Mucosa of rectum (tissue), 2 donors: Measurements from ENCODE around the gene PTPRQ.

Experiments used
- H3K27ac ChIP-seq, 2 donors: one replicate each; pipeline ENCODE4 v1.7.0; 2013; ENCODE audit warnings: inconsistent platforms in 2 of 2, low read depth in 2 of 2, low read length in 2 of 2
- H3K27me3 ChIP-seq, 2 donors: one replicate each; pipeline ENCODE4 v1.7.0; 2013; ENCODE audit warnings: low read length in 2 of 2; ENCODE audit not compliant: control insufficient read depth in 2 of 2, insufficient read depth in 2 of 2
- H3K36me3 ChIP-seq, 2 donors: one replicate each; pipeline ENCODE4 v1.7.0; 2013; ENCODE audit warnings: low read length in 2 of 2; ENCODE audit not compliant: control insufficient read depth in 2 of 2, insufficient read depth in 2 of 2
- H3K4me1 ChIP-seq, 2 donors: one replicate each; pipeline ENCODE4 v1.7.0; 2013; ENCODE audit warnings: low read length in 2 of 2, mild to moderate bottlenecking in 1 of 2; ENCODE audit not compliant: control insufficient read depth in 2 of 2, insufficient read depth in 2 of 2
- H3K4me3 ChIP-seq, 2 donors: one replicate each; pipeline ENCODE4 v1.7.0; 2013; ENCODE audit warnings: low read length in 2 of 2
- H3K9ac ChIP-seq, 2 donors: one replicate each; pipeline ENCODE4 v1.7.0; 2013; ENCODE audit warnings: low read length in 2 of 2, low read depth in 1 of 2, mild to moderate bottlenecking in 1 of 2
- H3K9me3 ChIP-seq, 2 donors: one replicate each; pipeline ENCODE4 v1.7.0; 2013; ENCODE audit warnings: low read length in 2 of 2; ENCODE audit not compliant: control insufficient read depth in 2 of 2
- donor health status: healthy.
- donor health status: Normal muscosa, but diverticular disease.

PTPRQ gene

DNA sequence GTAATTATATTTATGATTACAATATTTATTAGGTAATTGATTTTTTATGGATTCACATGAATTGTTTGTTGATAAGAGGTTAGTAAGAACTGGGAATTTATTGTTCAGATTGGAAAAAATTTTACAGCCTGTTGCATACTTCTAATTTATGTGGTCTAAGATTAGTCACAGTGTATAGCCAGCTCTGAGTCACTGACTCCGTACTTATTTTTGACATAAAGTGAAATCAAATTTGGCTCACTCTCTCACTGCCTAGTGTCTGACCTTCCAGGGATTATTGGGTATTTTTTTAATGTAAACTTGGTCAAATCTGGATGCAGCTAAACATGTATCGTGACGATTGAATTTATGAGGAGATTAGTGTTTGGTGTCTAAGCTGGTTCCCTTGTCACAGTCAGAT, 109.3 kb downstream of the PTPRQ start:
- H3K9me3 ChIP-seq, result no peaks in the 10 kb centered on the region
- H3K36me3 ChIP-seq, result no peaks in the 10 kb centered on the region
- H3K4me1 ChIP-seq, result no peaks in the 10 kb centered on the region
- no peak overlapping the region for H3K27ac ChIP-seq
- H3K4me3 ChIP-seq, result no peak overlapping the region
- no peak overlapping the region for H3K9ac ChIP-seq
- no peaks in the 10 kb centered on the region for H3K27me3 ChIP-seq

DNA sequence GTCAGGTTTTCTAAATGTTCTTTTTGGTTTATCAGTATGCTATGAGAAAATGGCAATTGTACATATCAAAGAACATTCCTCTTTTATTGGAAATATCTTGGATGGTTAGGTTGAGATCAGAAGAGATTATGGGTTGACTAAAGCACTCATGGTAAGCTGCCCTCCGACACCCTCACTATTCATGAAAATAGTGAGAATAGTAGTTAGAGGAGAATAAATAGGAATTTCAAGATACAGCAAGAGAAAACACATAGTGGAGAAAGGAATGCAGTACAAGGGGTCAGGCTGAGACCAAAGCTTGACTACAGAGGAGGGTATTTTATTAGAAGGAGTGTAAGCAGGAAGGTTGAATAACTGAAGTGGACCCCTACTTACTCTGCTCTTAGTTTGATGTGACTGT, 112.5 kb downstream of the PTPRQ start:
- no peak overlapping the region for H3K4me3 ChIP-seq
- no peak overlapping the region for H3K9ac ChIP-seq
- no peaks in the 10 kb centered on the region for H3K27me3 ChIP-seq
- H3K27ac ChIP-seq, result no peak overlapping the region
- no peaks in the 10 kb centered on the region for H3K9me3 ChIP-seq
- no peaks in the 10 kb centered on the region for H3K36me3 ChIP-seq
- no peaks in the 10 kb centered on the region for H3K4me1 ChIP-seq

DNA sequence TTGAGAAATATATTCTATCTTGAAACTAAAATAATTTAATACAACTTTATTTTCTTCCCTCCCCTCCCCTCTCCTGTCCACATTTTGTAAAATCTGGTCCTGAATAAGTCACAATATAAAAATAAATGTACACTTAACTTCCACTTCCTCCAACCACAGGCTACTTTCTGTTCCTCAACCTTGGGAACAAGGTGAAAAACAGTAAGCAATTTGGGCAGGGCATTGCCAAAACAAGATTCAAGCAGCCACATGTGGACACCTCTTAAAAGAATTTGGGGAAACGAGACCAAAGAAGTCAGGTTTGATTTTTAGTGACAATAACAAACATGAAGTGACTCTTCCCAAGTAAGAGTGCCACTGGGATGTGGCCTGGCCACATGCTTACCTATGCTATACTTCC, 115.7 kb downstream of the PTPRQ start:
- Histone ChIP-seq H3K27ac (no peak overlapping the region), H3K4me1 (no peaks in the 10 kb centered on the region), H3K27me3 (no peaks in the 10 kb centered on the region), H3K4me3 (no peak overlapping the region), H3K36me3 (no peaks in the 10 kb centered on the region), H3K9me3 (no peaks in the 10 kb centered on the region), H3K9ac (no peak overlapping the region)

DNA sequence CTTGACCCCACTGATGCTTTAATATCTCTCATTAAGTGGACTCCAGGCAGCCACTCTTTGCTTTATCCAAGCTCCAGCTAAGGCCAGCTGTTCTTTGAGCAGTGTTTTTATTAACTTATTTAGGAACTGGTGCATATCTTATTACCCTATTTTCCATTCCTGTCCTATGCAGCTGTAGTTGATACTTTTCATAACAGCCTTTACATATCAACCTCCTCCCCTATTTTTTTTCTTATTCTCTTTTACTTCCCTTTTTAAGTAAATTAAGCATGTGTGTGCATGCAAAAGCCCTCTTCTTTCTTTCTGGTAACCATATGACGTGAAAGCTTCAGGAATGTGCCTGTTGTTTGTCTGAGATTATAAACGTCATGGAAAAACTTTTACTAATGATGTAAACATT, 121.2 kb downstream of the PTPRQ start:
- Histone ChIP-seq H3K9ac (no peak overlapping the region), H3K27me3 (no peaks in the 10 kb centered on the region), H3K36me3 (no peaks in the 10 kb centered on the region), H3K27ac (no peak overlapping the region), H3K9me3 (no peaks in the 10 kb centered on the region), H3K4me3 (no peak overlapping the region), H3K4me1 (no peaks in the 10 kb centered on the region)

DNA sequence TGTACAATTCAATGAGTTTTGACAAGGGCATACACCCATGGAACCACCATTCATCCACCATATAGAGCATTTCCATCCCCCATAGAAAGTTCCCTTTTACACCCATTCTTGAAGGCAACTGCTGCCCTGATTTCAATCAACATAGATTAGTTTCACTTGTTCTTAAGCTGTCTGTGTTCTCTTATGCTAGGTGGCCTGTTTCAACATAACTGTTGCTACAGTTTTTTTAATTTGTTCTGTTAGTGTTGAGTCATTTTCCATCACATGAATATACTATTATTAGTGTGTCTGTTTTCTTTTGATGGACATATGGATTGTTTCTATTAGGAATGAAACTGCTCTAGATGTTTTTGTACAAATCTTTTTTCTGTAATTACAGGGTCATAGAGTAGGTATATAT, 123.4 kb downstream of the PTPRQ start:
- Histone ChIP-seq H3K4me1 (no peaks in the 10 kb centered on the region), H3K27ac (no peak overlapping the region), H3K36me3 (no peaks in the 10 kb centered on the region), H3K27me3 (no peaks in the 10 kb centered on the region), H3K9me3 (no peaks in the 10 kb centered on the region), H3K9ac (no peak overlapping the region), H3K4me3 (no peak overlapping the region)

DNA sequence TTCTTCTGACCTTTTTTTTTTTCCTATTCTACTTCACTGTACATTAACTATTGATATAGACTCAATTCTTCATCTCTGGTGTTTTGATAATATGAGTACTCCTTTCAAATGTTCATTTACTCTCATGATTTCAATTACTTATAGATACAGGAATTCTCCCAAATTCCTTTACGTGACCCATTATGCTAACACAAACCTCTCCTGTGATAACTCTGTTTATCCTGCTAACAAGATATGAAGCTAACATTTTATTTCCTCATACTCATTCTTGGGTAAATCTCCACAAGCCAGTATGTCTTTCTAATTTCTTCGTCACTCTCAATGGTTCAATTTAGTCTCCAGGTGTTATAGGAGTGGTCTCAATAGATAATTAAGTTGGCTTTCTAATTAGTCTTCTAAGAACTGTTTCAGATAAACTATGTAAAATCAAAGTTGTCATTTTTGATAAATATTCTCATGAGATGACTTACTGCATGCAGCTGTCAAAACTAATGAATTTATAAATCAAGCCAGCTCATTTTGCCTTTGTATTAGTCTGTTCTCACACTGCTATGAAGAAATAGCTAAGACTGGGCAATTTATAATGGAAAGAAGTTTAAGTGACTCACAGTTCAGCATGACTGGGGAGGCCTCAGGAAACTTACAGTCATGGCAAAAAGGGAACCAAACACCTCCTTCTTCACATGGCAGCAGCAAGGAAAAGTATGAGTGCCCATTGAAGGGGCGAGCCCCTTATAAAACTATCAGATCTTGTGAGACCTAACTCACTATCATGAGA, 132.8 kb downstream of the PTPRQ start:
- H3K27me3 ChIP-seq, result no peaks in the 10 kb centered on the region
- no peak overlapping the region for H3K4me3 ChIP-seq
- H3K9ac ChIP-seq, result no peak overlapping the region
- no peaks in the 10 kb centered on the region for H3K9me3 ChIP-seq
- no peak overlapping the region for H3K27ac ChIP-seq
- no peaks in the 10 kb centered on the region for H3K36me3 ChIP-seq
- H3K4me1 ChIP-seq, result no peaks in the 10 kb centered on the region

DNA sequence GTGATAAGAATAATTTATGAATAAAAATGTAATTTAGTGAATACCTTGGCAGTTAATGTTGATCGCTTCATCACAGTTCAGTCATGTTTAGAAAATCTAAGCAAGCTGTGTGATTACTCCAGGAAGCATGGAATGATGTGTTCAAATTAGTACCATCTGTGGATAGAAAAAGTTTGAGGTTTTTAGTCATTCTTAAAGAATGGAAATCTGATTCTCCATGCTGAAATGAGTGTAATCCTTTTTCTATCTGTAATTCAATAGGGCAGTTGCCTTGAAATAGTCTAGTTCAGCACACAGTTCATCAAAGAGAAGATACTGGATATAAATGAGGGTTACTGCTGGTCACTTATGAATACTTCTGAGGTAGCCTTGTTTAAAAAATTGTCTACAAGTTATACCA, 136.2 kb downstream of the PTPRQ start:
- Histone ChIP-seq H3K27ac (no peak overlapping the region), H3K9me3 (no peaks in the 10 kb centered on the region), H3K4me1 (no peaks in the 10 kb centered on the region), H3K4me3 (no peak overlapping the region), H3K9ac (no peak overlapping the region), H3K27me3 (no peaks in the 10 kb centered on the region), H3K36me3 (no peaks in the 10 kb centered on the region)

DNA sequence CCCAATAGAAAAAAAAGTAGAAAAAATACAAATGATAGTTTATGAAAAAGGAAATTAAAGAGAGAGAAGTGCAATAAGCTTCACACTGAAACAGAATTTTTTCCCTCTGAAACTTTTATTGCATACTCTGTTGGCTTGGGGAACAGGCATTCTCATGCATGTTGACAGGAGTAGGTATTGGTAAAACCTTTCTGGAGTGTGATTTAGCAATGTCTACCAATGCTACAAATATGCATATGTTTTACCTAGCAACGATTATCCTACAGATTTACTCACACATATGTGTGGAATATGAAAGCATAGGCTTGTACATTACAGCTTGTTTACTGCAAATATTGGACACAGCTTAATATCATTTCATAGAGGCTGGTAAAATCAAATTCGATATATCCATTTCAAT, 137.7 kb downstream of the PTPRQ start:
- Histone ChIP-seq H3K9ac (no peak overlapping the region), H3K4me1 (no peaks in the 10 kb centered on the region), H3K36me3 (no peaks in the 10 kb centered on the region), H3K9me3 (no peaks in the 10 kb centered on the region), H3K27ac (no peak overlapping the region), H3K27me3 (no peaks in the 10 kb centered on the region), H3K4me3 (no peak overlapping the region)

DNA sequence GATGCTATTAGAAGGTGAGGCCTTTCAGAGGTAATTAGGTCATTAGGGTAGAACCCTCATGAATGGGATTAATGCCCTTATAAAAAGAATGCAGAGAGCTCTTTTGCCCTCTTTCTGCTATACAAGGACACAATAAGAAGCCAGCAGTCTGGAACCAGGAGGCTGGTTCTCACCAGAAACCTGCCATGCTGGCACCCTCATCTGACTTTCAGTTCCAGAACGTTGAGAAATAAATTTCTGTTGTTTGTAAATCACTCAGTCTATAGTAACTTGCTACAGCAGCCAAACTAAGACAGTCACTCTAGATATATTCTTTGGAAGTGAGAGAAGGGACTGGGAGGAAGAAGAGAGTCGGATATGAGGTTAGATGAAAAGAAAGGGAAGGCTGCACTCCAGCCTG, 138.4 kb downstream of the PTPRQ start:
- H3K4me3 ChIP-seq, result no peak overlapping the region
- no peaks in the 10 kb centered on the region for H3K4me1 ChIP-seq
- H3K36me3 ChIP-seq, result no peaks in the 10 kb centered on the region
- H3K9ac ChIP-seq, result no peak overlapping the region
- no peaks in the 10 kb centered on the region for H3K27me3 ChIP-seq
- no peak overlapping the region for H3K27ac ChIP-seq
- H3K9me3 ChIP-seq, result no peaks in the 10 kb centered on the region

DNA sequence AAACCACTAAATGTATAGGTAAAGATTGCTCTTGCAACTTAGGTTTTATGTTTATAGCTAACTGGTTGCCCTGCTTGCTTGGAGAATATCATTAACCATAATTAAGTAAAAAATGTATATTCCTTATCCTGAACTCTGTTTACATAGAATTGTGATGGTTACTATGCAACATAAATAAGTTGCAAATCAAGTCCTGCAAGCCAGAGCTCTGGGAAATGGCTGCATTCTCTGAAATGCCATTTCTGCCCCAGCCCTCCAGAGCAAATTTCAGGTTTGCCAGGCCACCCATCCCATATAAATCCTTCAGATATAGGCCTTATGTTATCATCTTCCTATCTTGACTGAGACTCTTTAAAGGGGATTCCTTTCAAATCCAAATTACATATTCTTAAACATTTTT, 145.0 kb downstream of the PTPRQ start:
- Histone ChIP-seq H3K9me3 (no peaks in the 10 kb centered on the region), H3K36me3 (no peaks in the 10 kb centered on the region), H3K27ac (no peak overlapping the region), H3K9ac (no peak overlapping the region), H3K27me3 (no peaks in the 10 kb centered on the region), H3K4me1 (no peaks in the 10 kb centered on the region), H3K4me3 (no peak overlapping the region)

DNA sequence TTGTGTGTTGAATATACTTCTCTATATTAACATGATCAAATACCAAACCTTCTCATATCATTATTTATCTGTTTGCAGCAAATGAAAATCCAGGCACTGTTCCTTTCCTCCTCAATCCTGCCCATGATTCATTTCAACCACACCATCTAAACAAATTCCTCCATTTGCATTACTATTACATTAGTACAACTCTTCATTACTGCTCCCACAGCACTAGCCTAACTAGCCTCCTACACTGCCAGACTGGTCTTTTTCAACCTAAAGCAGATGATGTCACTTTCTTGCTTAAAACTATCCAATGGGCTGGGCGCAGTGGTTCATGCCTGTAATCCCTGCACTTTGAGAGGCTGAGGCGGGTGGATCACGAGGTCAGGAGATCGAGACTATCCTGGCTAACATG, 146.1 kb downstream of the PTPRQ start:
- Histone ChIP-seq H3K9ac (no peak overlapping the region), H3K36me3 (no peaks in the 10 kb centered on the region), H3K4me1 (no peaks in the 10 kb centered on the region), H3K9me3 (no peaks in the 10 kb centered on the region), H3K27ac (no peak overlapping the region), H3K27me3 (no peaks in the 10 kb centered on the region), H3K4me3 (no peak overlapping the region)
